H1 (cell line): ENCODE measurements around the gene EXOG. TPM values are rescaled to one million over a fixed set of nuclear protein-coding genes. Genes with fewer than 3 reads are reported as not detected.
A peak's percentile ranks its signal among the peaks of the same experiment; 100 is the strongest.

ENCODE experiments used
- ASH2L ChIP-seq: fragments of 200-600, 300-600 bp; sonication (generic); IDR thresholded peaks from one replicate; pipeline ENCODE4 v1.7.1; 2017; ENCODE audit warnings: low read length
- CBX5 ChIP-seq: fragments of 300-800, 300-1000 bp; sonication (generic); IDR thresholded peaks from 2 replicates; pipeline ENCODE4 v1.7.1; 2016; ENCODE audit warnings: antibody characterized with exemption, low read length, low read depth
- CHD1 ChIP-seq: IDR thresholded peaks from 2 replicates; pipeline ENCODE4 v1.6.1; 2012; ENCODE audit warnings: low read depth, low read length, improper control_type of control experiment
- EP300 ChIP-seq, 2 experiments: IDR thresholded peaks; 1 replicate in 1 of 2; 2 replicates in 1 of 2; pipeline ENCODE4 v1.6.1; 2011 to 2012; ENCODE audit warnings: low read depth in 2 of 2, low read length in 2 of 2, mild to moderate bottlenecking in 2 of 2, borderline replicate concordance in 1 of 2, inconsistent platforms in 1 of 2, moderate library complexity in 1 of 2
- FOSL1 ChIP-seq: IDR thresholded peaks from 2 replicates; pipeline ENCODE4 v1.6.1; 2011; ENCODE audit warnings: mild to moderate bottlenecking, low read depth, low read length, moderate library complexity; ENCODE audit not compliant: insufficient read depth
- HDAC6 ChIP-seq: IDR thresholded peaks from one replicate; pipeline ENCODE4 v1.7.1; 2012; ENCODE audit warnings: low read depth, mild to moderate bottlenecking, inconsistent platforms, low read length, moderate library complexity
- KDM1A ChIP-seq: fragments of 200-600, 300-600 bp; sonication (generic); IDR thresholded peaks from 2 replicates; pipeline ENCODE4 v1.7.1; 2016; ENCODE audit warnings: mild to moderate bottlenecking, low read length, borderline replicate concordance
- KDM4A ChIP-seq: IDR thresholded peaks from one replicate; pipeline ENCODE4 v1.7.1; 2012; ENCODE audit warnings: low read depth, mild to moderate bottlenecking, moderate library complexity, low read length, inconsistent platforms; ENCODE audit not compliant: severe bottlenecking
- NRF1 ChIP-seq: IDR thresholded peaks from 2 replicates; pipeline ENCODE4 v1.6.1; 2011; ENCODE audit warnings: mild to moderate bottlenecking, low read depth, low read length, improper control_type of control experiment
- POLR2A ChIP-seq, 2 experiments: IDR thresholded peaks; 1 replicate in 1 of 2; 2 replicates in 1 of 2; pipeline ENCODE4 v1.6.1; 2011; ENCODE audit warnings: low read depth in 2 of 2, low read length in 2 of 2, mild to moderate bottlenecking in 2 of 2; ENCODE audit errors: control extremely low read depth in 1 of 2
- POLR2AphosphoS5 ChIP-seq: IDR thresholded peaks from 2 replicates; pipeline ENCODE4 v1.6.1; 2011; ENCODE audit warnings: low read depth, low read length
- RAD21 ChIP-seq, 2 experiments: IDR thresholded peaks in 1 of 2; conservative IDR thresholded peaks in 1 of 2; 2 replicates each; pipeline ENCODE4 v1.6.1; 2011; ENCODE audit warnings: low read depth in 2 of 2, low read length in 2 of 2, improper control_type of control experiment in 1 of 2, inconsistent platforms in 1 of 2, mild to moderate bottlenecking in 1 of 2, moderate library complexity in 1 of 2
- RBBP5 ChIP-seq: IDR thresholded peaks from 2 replicates; pipeline ENCODE4 v1.7.1; 2012; ENCODE audit warnings: low read depth, mild to moderate bottlenecking, inconsistent platforms, low read length, moderate library complexity, borderline replicate concordance
- SIN3A ChIP-seq, 2 experiments: IDR thresholded peaks in 1 of 2; conservative IDR thresholded peaks in 1 of 2; 2 replicates each; pipeline ENCODE4 v1.6.1; 2011 to 2012; ENCODE audit warnings: low read length in 2 of 2, improper control_type of control experiment in 1 of 2, low read depth in 1 of 2, mild to moderate bottlenecking in 1 of 2
- TAF1 ChIP-seq: IDR thresholded peaks from 2 replicates; pipeline ENCODE4 v1.6.1; 2011; ENCODE audit warnings: mild to moderate bottlenecking, low read depth, low read length
- YY1 ChIP-seq: IDR thresholded peaks from 2 replicates; pipeline ENCODE4 v1.6.1; 2011; ENCODE audit warnings: low read depth, mild to moderate bottlenecking, low read length
- polyA plus RNA-seq, 7 experiments: library from polyadenylated mRNA; depleted of rRNA in 3 of 7; stranded (reverse) in 5 of 7; unstranded in 2 of 7; fragments of >200 nt in 5 of 7; fragments of 200-250 nt in 2 of 7; gene quantifications; 1 replicate in 5 of 7; 2 replicates in 1 of 7; 4 replicates in 1 of 7; pipeline versions ENCODE4 v1.2.1 to v1.2.3, GENCODE V29; 2011 to 2013; ENCODE audit warnings: missing spikeins in 2 of 7, mixed read lengths in 2 of 7
- total RNA-seq: library from RNA; stranded (reverse); fragmentation: NEBNext Ultra II Directional; extraction: Animal tissue kit (Norgen Biotek cat#: 25700); gene quantifications from 2 replicates; pipeline ENCODE4 v1.2.1, GENCODE V29; 2021
- TF ChIP-seq, protein P1 (sequence below), 3 experiments: IDR thresholded peaks; 1 replicate in 2 of 3; 2 replicates in 1 of 3; pipeline versions ENCODE4 v1.5.1 to v1.6.1; 2011; ENCODE audit warnings: low read length in 3 of 3, mild to moderate bottlenecking in 3 of 3, inconsistent platforms in 2 of 3, low read depth in 1 of 3, moderate library complexity in 1 of 3; ENCODE audit not compliant: insufficient read depth in 1 of 3; ENCODE audit errors: control extremely low read depth in 1 of 3
- TF ChIP-seq, protein P2 (sequence below): IDR thresholded peaks from 2 replicates; pipeline ENCODE4 v1.6.1; 2011; ENCODE audit warnings: low read length, improper control_type of control experiment
- TF ChIP-seq, protein P3 (sequence below): IDR thresholded peaks from 2 replicates; pipeline ENCODE4 v1.6.1; 2012; ENCODE audit warnings: inconsistent platforms

Gene EXOG
- total and polyA plus RNA-seq, 2 of the 8 experiments (the other 6 are each of a cell fraction or from before 2014, with no cell fraction given), result 7.2 to 12.9 TPM

DNA sequence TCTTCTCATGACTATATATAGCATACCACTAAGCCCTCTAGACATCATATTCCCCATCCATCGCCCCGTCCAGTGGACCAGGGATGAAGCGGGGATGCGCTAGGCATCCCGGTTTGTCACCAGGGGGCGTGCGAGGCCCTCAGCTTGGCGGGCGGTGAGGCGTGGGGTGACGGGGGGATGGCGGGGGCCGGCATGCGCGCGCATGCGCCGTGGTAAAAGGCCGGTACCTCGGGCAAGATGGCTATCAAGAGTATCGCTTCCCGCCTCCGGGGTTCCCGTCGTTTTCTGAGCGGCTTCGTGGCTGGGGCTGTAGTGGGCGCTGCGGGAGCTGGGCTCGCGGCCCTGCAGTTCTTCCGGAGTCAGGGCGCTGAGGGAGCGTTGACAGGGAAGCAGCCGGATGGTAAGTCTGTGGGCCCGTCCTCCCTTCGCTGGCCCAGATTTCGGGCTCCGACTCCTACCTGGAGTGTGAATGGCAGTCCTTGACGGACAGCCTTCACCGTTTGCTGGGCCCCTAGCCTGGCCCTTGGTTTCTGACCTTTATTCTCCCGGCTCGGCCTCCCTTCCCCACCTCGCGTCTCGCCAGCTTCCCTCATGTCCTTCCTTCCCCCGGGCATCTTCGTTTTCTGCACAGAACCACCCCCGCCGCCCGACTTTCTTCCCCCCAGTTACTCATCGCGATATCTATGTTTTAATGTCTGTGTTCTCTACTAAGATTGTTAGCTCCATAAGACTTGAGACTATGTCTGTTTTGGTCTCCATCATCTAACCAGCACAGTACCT lies at the start of gene EXOG (continued):
- 0 out of 3 replicates have a peak, but pooled peaks of 1 of the 2 experiments have one; percentile 31 for TF ChIP-seq EP300 (IDR thresholded peaks at IDR 0.05; ENCODE audit: borderline replicate concordance in 1 of 2, low read depth in 2 of 2, low read length in 2 of 2)
- no peak for TF ChIP-seq CHD1
- peak; percentile 86 for TF ChIP-seq TAF1
- no peak for TF ChIP-seq KDM1A
- TF ChIP-seq RBBP5, result peak; percentile 48; the same call in 1 of the 2 replicates
- no peak for TF ChIP-seq FOSL1
- TF ChIP-seq, protein P1, sequence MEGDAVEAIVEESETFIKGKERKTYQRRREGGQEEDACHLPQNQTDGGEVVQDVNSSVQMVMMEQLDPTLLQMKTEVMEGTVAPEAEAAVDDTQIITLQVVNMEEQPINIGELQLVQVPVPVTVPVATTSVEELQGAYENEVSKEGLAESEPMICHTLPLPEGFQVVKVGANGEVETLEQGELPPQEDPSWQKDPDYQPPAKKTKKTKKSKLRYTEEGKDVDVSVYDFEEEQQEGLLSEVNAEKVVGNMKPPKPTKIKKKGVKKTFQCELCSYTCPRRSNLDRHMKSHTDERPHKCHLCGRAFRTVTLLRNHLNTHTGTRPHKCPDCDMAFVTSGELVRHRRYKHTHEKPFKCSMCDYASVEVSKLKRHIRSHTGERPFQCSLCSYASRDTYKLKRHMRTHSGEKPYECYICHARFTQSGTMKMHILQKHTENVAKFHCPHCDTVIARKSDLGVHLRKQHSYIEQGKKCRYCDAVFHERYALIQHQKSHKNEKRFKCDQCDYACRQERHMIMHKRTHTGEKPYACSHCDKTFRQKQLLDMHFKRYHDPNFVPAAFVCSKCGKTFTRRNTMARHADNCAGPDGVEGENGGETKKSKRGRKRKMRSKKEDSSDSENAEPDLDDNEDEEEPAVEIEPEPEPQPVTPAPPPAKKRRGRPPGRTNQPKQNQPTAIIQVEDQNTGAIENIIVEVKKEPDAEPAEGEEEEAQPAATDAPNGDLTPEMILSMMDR (IDR thresholded peaks at IDR 0.05; ENCODE audit: control extremely low read depth in 1 of 3, insufficient read depth in 1 of 3, low read depth in 1 of 3, low read length in 3 of 3), result peak; percentile 75 to 96 (median 84)
- peak; percentile 86 for TF ChIP-seq NRF1
- peak; percentile 69 for TF ChIP-seq ASH2L
- peak; percentile 72 for TF ChIP-seq YY1
- TF ChIP-seq KDM4A, result peak; percentile 74
- no peak for TF ChIP-seq HDAC6
- TF ChIP-seq POLR2A (IDR thresholded peaks at IDR 0.05; ENCODE audit: control extremely low read depth in 1 of 2, low read depth in 2 of 2, low read length in 2 of 2), result peak; percentile 72 to 88
- peak; percentile 38 to 80; a peak in 2 of 4 replicates for TF ChIP-seq SIN3A (conservative IDR thresholded peaks at IDR 0.05 in 1 of 2, IDR thresholded peaks at IDR 0.05 in 1 of 2; ENCODE audit: low read depth in 1 of 2, low read length in 2 of 2)
- peak; percentile 68 for TF ChIP-seq POLR2AphosphoS5
- TF ChIP-seq, protein P2, sequence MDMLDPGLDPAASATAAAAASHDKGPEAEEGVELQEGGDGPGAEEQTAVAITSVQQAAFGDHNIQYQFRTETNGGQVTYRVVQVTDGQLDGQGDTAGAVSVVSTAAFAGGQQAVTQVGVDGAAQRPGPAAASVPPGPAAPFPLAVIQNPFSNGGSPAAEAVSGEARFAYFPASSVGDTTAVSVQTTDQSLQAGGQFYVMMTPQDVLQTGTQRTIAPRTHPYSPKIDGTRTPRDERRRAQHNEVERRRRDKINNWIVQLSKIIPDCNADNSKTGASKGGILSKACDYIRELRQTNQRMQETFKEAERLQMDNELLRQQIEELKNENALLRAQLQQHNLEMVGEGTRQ, result no peak
- no peak for TF ChIP-seq CBX5
- TF ChIP-seq, protein P3, sequence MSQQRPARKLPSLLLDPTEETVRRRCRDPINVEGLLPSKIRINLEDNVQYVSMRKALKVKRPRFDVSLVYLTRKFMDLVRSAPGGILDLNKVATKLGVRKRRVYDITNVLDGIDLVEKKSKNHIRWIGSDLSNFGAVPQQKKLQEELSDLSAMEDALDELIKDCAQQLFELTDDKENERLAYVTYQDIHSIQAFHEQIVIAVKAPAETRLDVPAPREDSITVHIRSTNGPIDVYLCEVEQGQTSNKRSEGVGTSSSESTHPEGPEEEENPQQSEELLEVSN, result peak; percentile 88
- peak; percentile 56 to 77; a peak in 3 of 4 replicates for TF ChIP-seq RAD21 (IDR thresholded peaks at IDR 0.05 in 1 of 2, conservative IDR thresholded peaks at IDR 0.05 in 1 of 2; ENCODE audit: low read depth in 2 of 2, low read length in 2 of 2)
